NOMO-1 treated with DMSO at 0.1 percent for 48 hours (cell line): Measurements from ENCODE around the gene MTRF1.
"Not testable (repeated sequence)": the region's sequence is repeated elsewhere in the genome, so short reads cannot be mapped to it uniquely, and the experiment has no call there.

Experiments used
- DNase-seq: peaks from one replicate; lab custom pipeline; 2025; ENCODE audit not compliant: unreplicated experiment; lab: John Stamatoyannopoulos, UW

MTRF1 gene

GRCh38 chr13:41178040-41178439, 85.3 kb downstream of the MTRF1 start:
- peak; percentile 73 for DNase-seq

GRCh38 chr13:41177616-41178015, 85.8 kb downstream of the MTRF1 start:
- DNase-seq: peak; percentile 85

- DNase-seq: not testable (repeated sequence)
Observed at GRCh38 chr13:41175576-41175975, 87.8 kb downstream of the MTRF1 start.
